ENCODE measurements around the gene TAS1R3. TPM values are rescaled to one million over a fixed set of nuclear protein-coding genes. Genes with fewer than 3 reads are reported as not detected.

Gene TAS1R3
- total RNA-seq, 4 donors from 2014 or later = 0.21 to 1.2 (median 0.63) TPM

- DNase-seq (ENCODE audit: low spot score in 2 of 2) = no peak
- 56 to 76% methylated on average over 3 to 8 of the region's 8 CpGs for WGBS, 2 donors
- Histone ChIP-seq H3K4me3 (no peak overlapping the region), H3K9me3 (no peaks in the 10 kb centered on the region), H3K4me1 (peaks cover 0 to under 1% (median 0%) of the 10 kb centered on the region in 4 donors), H3K36me3 (peaks cover under 1 to 44% (median 7%) of the 10 kb centered on the region in 3 donors), H3K27me3 (no peaks in the 10 kb centered on the region), H3K27ac (no peak overlapping the region)
- TF ChIP-seq EP300 (IDR thresholded peaks at IDR 0.05) = no peak
- TF ChIP-seq CTCF (IDR thresholded peaks at IDR 0.05) = no peak
- TF ChIP-seq POLR2A (IDR thresholded peaks at IDR 0.05) = no peak
Observed at GRCh38 chr1:1381294-1381693, 50.2 kb downstream of the TAS1R3 start.

Small RNA genes lying within 50 kb of the gene (small RNA-seq; reads per million reads assigned to genes)
- 0.57 reads per million for gene MIR6726

Other genes starting within 250 kb of the TAS1R3 start
- gene C1orf159, start 215.2 kb upstream of the TAS1R3 start, total RNA-seq = 10 to 100 TPM; 18.4 to 29.4 (median 23.1) TPM
- gene TTLL10, start 157.4 kb upstream of the TAS1R3 start, total RNA-seq = not detected
- gene TNFRSF18, start 124.7 kb upstream of the TAS1R3 start, total RNA-seq = under 1 TPM in 1 of 4 donors, not detected in 3; 0.44 TPM
- 1 to 10 TPM in 2 of 4 donors, under 1 TPM in 2; 0.39 to 3.7 (median 0.97) TPM for gene TNFRSF4, start 117.1 kb upstream of the TAS1R3 start, total RNA-seq
- gene SDF4, start 99.3 kb upstream of the TAS1R3 start, total RNA-seq = 100 to 1,000 TPM in 3 of 4 donors, 10 to 100 TPM in 1; 93.3 to 170 (median 110) TPM
- gene B3GALT6, start 99.0 kb upstream of the TAS1R3 start, total RNA-seq = 10 to 100 TPM; 13.3 to 24.0 (median 21.4) TPM
- 1 to 10 TPM in 3 of 4 donors, under 1 TPM in 1; 0.84 to 3.0 (median 1.8) TPM for gene C1QTNF12, start 84.6 kb upstream of the TAS1R3 start, total RNA-seq
- 10 to 100 TPM; 42.2 to 61.0 (median 53.5) TPM for gene UBE2J2, start 57.4 kb upstream of the TAS1R3 start, total RNA-seq
- gene SCNN1D, start 50.8 kb upstream of the TAS1R3 start, total RNA-seq = 10 to 100 TPM in 2 of 4 donors, 1 to 10 TPM in 2; 5.4 to 14.9 (median 9.8) TPM
- gene ACAP3, start 23.4 kb upstream of the TAS1R3 start, total RNA-seq = 100 to 1,000 TPM in 1 of 4 donors, 10 to 100 TPM in 3; 34.3 to 125 (median 69.6) TPM
- gene PUSL1, start 22.7 kb upstream of the TAS1R3 start, total RNA-seq = 10 to 100 TPM; 17.5 to 22.2 (median 19.7) TPM
- gene INTS11, start 6.6 kb upstream of the TAS1R3 start, total RNA-seq = 100 to 1,000 TPM; 118 to 241 (median 157) TPM
- 10 to 100 TPM; 12.0 to 24.9 (median 18.8) TPM for gene CPTP, start 6.5 kb upstream of the TAS1R3 start, total RNA-seq
- 100 to 1,000 TPM; 130 to 191 (median 144) TPM for gene DVL1, start 18.1 kb downstream of the TAS1R3 start, total RNA-seq
- gene MXRA8, start 27.3 kb downstream of the TAS1R3 start, total RNA-seq = 100 to 1,000 TPM; 351 to 659 (median 448) TPM
- gene AURKAIP1, start 43.9 kb downstream of the TAS1R3 start, total RNA-seq = 100 to 1,000 TPM in 3 of 4 donors, 10 to 100 TPM in 1; 63.9 to 128 (median 105) TPM
- 100 to 1,000 TPM; 311 to 362 (median 339) TPM for gene CCNL2, start 68.1 kb downstream of the TAS1R3 start, total RNA-seq
- gene MRPL20, start 76.0 kb downstream of the TAS1R3 start, total RNA-seq = 100 to 1,000 TPM in 3 of 4 donors, 10 to 100 TPM in 1; 84.9 to 165 (median 139) TPM
- gene ANKRD65, start 90.0 kb downstream of the TAS1R3 start, total RNA-seq = 10 to 100 TPM; 13.8 to 32.6 (median 19.4) TPM
- 100 to 1,000 TPM; 142 to 261 (median 161) TPM for gene VWA1, start 104.4 kb downstream of the TAS1R3 start, total RNA-seq
- 1 to 10 TPM in 3 of 4 donors, under 1 TPM in 1; 0.42 to 9.9 (median 3.2) TPM for gene ATAD3C, start 118.4 kb downstream of the TAS1R3 start, total RNA-seq
- 10 to 100 TPM; 18.4 to 48.9 (median 22.5) TPM for gene ATAD3B, start 140.5 kb downstream of the TAS1R3 start, total RNA-seq
- gene ATAD3A, start 180.9 kb downstream of the TAS1R3 start, total RNA-seq = 10 to 100 TPM; 19.6 to 47.4 (median 27.0) TPM
- 10 to 100 TPM in 1 of 4 donors, 1 to 10 TPM in 2, not detected in 1; 4.0 to 27.3 (median 5.1) TPM for gene TMEM240, start 209.3 kb downstream of the TAS1R3 start, total RNA-seq
- gene SSU72, start 243.6 kb downstream of the TAS1R3 start, total RNA-seq = 100 to 1,000 TPM; 129 to 161 (median 146) TPM